Right renal cortex interstitium (tissue), 3 donors: ENCODE data around the gene LNX1. TPM values are rescaled to one million over a fixed set of nuclear protein-coding genes. Genes with fewer than 3 reads are reported as not detected.

ENCODE experiments used
- DNase-seq, 3 donors: peaks; one replicate each; pipeline ENCODE4 v3.0.0-alpha.2; 2013; ENCODE audit warnings: low read depth in 3 of 3, low spot score in 2 of 3
- polyA plus RNA-seq, 3 donors: library from polyadenylated mRNA; unstranded; fragments of 120-200 nt; gene quantifications; one replicate each; pipeline ENCODE4 v1.2.1, GENCODE V29; 2013; ENCODE audit not compliant: insufficient read length in 3 of 3

The LNX1 gene
- polyA plus RNA-seq, 3 donors: 17.0 to 18.1 (median 17.3) TPM

GRCh38 chr4:53502094-53502493 lies 89.2 kb downstream of the LNX1 start:
- DNase-seq: no peak

- DNase-seq: no peak
Observed at GRCh38 chr4:53501561-53501960, 89.7 kb downstream of the LNX1 start.

GRCh38 chr4:53500546-53500945 lies 90.7 kb downstream of the LNX1 start:
- no peak for DNase-seq

- no peak for DNase-seq
Observed at GRCh38 chr4:53499791-53500190, 91.5 kb downstream of the LNX1 start.

- DNase-seq: no peak
Observed at GRCh38 chr4:53498706-53499105, 92.6 kb downstream of the LNX1 start.

GRCh38 chr4:53497487-53498244 lies 93.6 kb downstream of the LNX1 start:
- DNase-seq: no peak

GRCh38 chr4:53494851-53495250 lies 96.4 kb downstream of the LNX1 start:
- DNase-seq: no peak

GRCh38 chr4:53490965-53491622 lies 100.2 kb downstream of the LNX1 start:
- no peak for DNase-seq

- no peak for DNase-seq
Observed at GRCh38 chr4:53490161-53490956, 100.9 kb downstream of the LNX1 start.

- DNase-seq: no peak
Observed at GRCh38 chr4:53489279-53489889, 101.9 kb downstream of the LNX1 start.

- DNase-seq: no peak
Observed at GRCh38 chr4:53487766-53488165, 103.5 kb downstream of the LNX1 start.

- no peak for DNase-seq
Observed at GRCh38 chr4:53485658-53486040, 105.6 kb downstream of the LNX1 start.

GRCh38 chr4:53484911-53485657 lies 106.2 kb downstream of the LNX1 start:
- no peak for DNase-seq

- no peak for DNase-seq
Observed at GRCh38 chr4:53483250-53483649, 108.0 kb downstream of the LNX1 start.

GRCh38 chr4:53481586-53481985 lies 109.7 kb downstream of the LNX1 start:
- DNase-seq: no peak

GRCh38 chr4:53480909-53481308 lies 110.4 kb downstream of the LNX1 start:
- DNase-seq: no peak

- no peak for DNase-seq
Observed at GRCh38 chr4:53479736-53480525, 111.4 kb downstream of the LNX1 start.

GRCh38 chr4:53478671-53479456 lies 112.4 kb downstream of the LNX1 start:
- no peak for DNase-seq

- no peak for DNase-seq
Observed at GRCh38 chr4:53477636-53478035, 113.7 kb downstream of the LNX1 start.
